ENCODE data around the gene PDE7B. TPM values are rescaled to one million over a fixed set of nuclear protein-coding genes. Genes with fewer than 3 reads are reported as not detected.
"Not testable (repeated sequence)": the region's sequence is repeated elsewhere in the genome, so short reads cannot be mapped to it uniquely, and the experiment has no call there.

Gene PDE7B
- total RNA-seq, 4 donors from 2014 or later, result 2.9 to 23.6 (median 5.2) TPM

- TF ChIP-seq CTCF (IDR thresholded peaks at IDR 0.05) (no peak), POLR2A (IDR thresholded peaks at IDR 0.05) (no peak), EP300 (IDR thresholded peaks at IDR 0.05) (no peak), POLR2AphosphoS5 (IDR thresholded peaks at IDR 0.05) (peak; percentile 93)
- ATAC-seq, result peak; percentile 77
- peak overlapping the region; percentile 82 to 87 (median 84) for H3K27ac ChIP-seq
- H3K4me1 ChIP-seq, result peaks cover 11 to 62% (median 16%) of the 10 kb centered on the region in 3 donors
- H3K36me3 ChIP-seq, result no peaks in the 10 kb centered on the region
- H3K4me3 ChIP-seq, result no peak overlapping the region
- H3K27me3 ChIP-seq, result no peaks in the 10 kb centered on the region
- 14 to 38% methylated on average over 5 to 7 of the region's 7 CpGs for WGBS, 2 donors (ENCODE audit: low coverage in 1 of 2)
- no peaks in the 10 kb centered on the region for H3K9me3 ChIP-seq
Measured at GRCh38 chr6:136102991-136103688, 251.6 kb downstream of the PDE7B start.

- peaks cover 11 to 62% (median 16%) of the 10 kb centered on the region in 3 donors for H3K4me1 ChIP-seq
- H3K4me3 ChIP-seq, result peak overlapping the region in 1 of 2 donors; percentile 15
- H3K27ac ChIP-seq, result peak overlapping the region; percentile 82 to 87 (median 84)
- no peaks in the 10 kb centered on the region for H3K27me3 ChIP-seq
- H3K9me3 ChIP-seq, result no peaks in the 10 kb centered on the region
- 24 to 25% methylated on average over 2 to 3 of the region's 7 CpGs for WGBS, 2 donors (ENCODE audit: low coverage in 1 of 2)
- TF ChIP-seq EP300 (IDR thresholded peaks at IDR 0.05), result no peak
- peak; percentile 82 for TF ChIP-seq POLR2AphosphoS5 (IDR thresholded peaks at IDR 0.05)
- TF ChIP-seq CTCF (IDR thresholded peaks at IDR 0.05), result no peak
- TF ChIP-seq POLR2A (IDR thresholded peaks at IDR 0.05), result no peak
- peak; percentile 87 for ATAC-seq
- no peaks in the 10 kb centered on the region for H3K36me3 ChIP-seq
Measured at GRCh38 chr6:136103763-136104311, 252.3 kb downstream of the PDE7B start.

- H3K27me3 ChIP-seq, result no peaks in the 10 kb centered on the region
- ATAC-seq, result no peak
- no peaks in the 10 kb centered on the region for H3K9me3 ChIP-seq
- no peaks in the 10 kb centered on the region for H3K36me3 ChIP-seq
- WGBS, 2 donors (ENCODE audit: low coverage in 1 of 2), result 91 to 100% methylated on average over 2 of the region's 2 CpGs
- peak overlapping the region; percentile 82 to 87 (median 84) for H3K27ac ChIP-seq
- H3K4me1 ChIP-seq, result peaks cover 11 to 62% (median 16%) of the 10 kb centered on the region in 3 donors
- TF ChIP-seq POLR2AphosphoS5 (IDR thresholded peaks at IDR 0.05) (no peak), POLR2A (IDR thresholded peaks at IDR 0.05) (no peak), EP300 (IDR thresholded peaks at IDR 0.05) (no peak), CTCF (IDR thresholded peaks at IDR 0.05) (no peak)
- H3K4me3 ChIP-seq, result no peak overlapping the region
Measured at GRCh38 chr6:136104556-136104955, 253.1 kb downstream of the PDE7B start.

- ATAC-seq, H3K4me3 ChIP-seq, H3K27me3 ChIP-seq, H3K9me3 ChIP-seq, H3K36me3 ChIP-seq: not testable (repeated sequence)
- WGBS, 2 donors (ENCODE audit: low coverage in 1 of 2), result 82 to 89% methylated on average over 2 to 4 of the region's 4 CpGs
- Histone ChIP-seq H3K27ac (peak overlapping the region in 1 of 4 donors; percentile 36), H3K4me1 (peaks cover 11 to 61% (median 16%) of the 10 kb centered on the region in 3 donors)
Measured at GRCh38 chr6:136105797-136106196, 254.3 kb downstream of the PDE7B start.

- no peak overlapping the region for H3K4me3 ChIP-seq
- peak overlapping the region in 1 of 4 donors; percentile 59 for H3K27ac ChIP-seq
- peaks cover 11 to 38% (median 12%) of the 10 kb centered on the region in 3 donors for H3K4me1 ChIP-seq
- 74 to 85% methylated on average over 6 to 10 of the region's 10 CpGs for WGBS, 2 donors (ENCODE audit: low coverage in 1 of 2)
- TF ChIP-seq CTCF (IDR thresholded peaks at IDR 0.05) (no peak), POLR2A (IDR thresholded peaks at IDR 0.05) (no peak), POLR2AphosphoS5 (IDR thresholded peaks at IDR 0.05) (no peak), EP300 (IDR thresholded peaks at IDR 0.05) (no peak)
- H3K27me3 ChIP-seq, result no peaks in the 10 kb centered on the region
- H3K9me3 ChIP-seq, result no peaks in the 10 kb centered on the region
- no peak for ATAC-seq
- no peaks in the 10 kb centered on the region for H3K36me3 ChIP-seq
Measured at GRCh38 chr6:136108361-136108945, 257.0 kb downstream of the PDE7B start.
